Heart left ventricle (tissue), 16 donors: ENCODE data around the gene ASCL5. TPM values are rescaled to one million over a fixed set of nuclear protein-coding genes. Genes with fewer than 3 reads are reported as not detected.
A peak's percentile ranks its signal among the peaks of the same experiment; 100 is the strongest.

Experiments used
- ATAC-seq, 4 donors: fragments of 200-7000 bp; cut with Tn5 transposase; one replicate each; pipeline ENCODE4 v1.9.1; 2020 to 2022; ENCODE audit warnings: moderate library complexity in 4 of 4, mild to moderate bottlenecking in 3 of 4, moderate number of reproducible peaks in 1 of 4
- DNase-seq, 5 donors: peaks; one replicate each; pipeline ENCODE4 v3.0.0-alpha.2; 2020
- H3K27ac ChIP-seq, 12 donors: fragments of 200-600 bp; sonication (generic) in 4 of 12; one replicate each; pipeline versions ENCODE4 v1.5.0 to v1.8.0; 2016 to 2022; ENCODE audit warnings: mild to moderate bottlenecking in 2 of 12
- H3K27me3 ChIP-seq, 9 donors: fragments of 200-600 bp; sonication (generic) in 2 of 9; one replicate each; pipeline versions ENCODE4 v1.5.1 to v1.8.0; 2016 to 2022; ENCODE audit warnings: mild to moderate bottlenecking in 3 of 9
- H3K36me3 ChIP-seq, 9 donors: fragments of 200-600 bp; sonication (generic) in 2 of 9; one replicate each; pipeline versions ENCODE4 v1.5.0 to v1.8.0; 2018 to 2022; ENCODE audit warnings: mild to moderate bottlenecking in 2 of 9
- H3K4me1 ChIP-seq, 12 donors: fragments of 200-600 bp; sonication (generic) in 4 of 12; one replicate each; pipeline versions ENCODE4 v1.5.0 to v1.8.0; 2016 to 2022; ENCODE audit warnings: mild to moderate bottlenecking in 3 of 12
- H3K4me3 ChIP-seq, 12 donors: fragments of 200-600 bp; sonication (generic) in 4 of 12; one replicate each; pipeline versions ENCODE4 v1.5.0 to v1.8.0; 2017 to 2022; ENCODE audit warnings: mild to moderate bottlenecking in 9 of 12, moderate library complexity in 4 of 12
- H3K9me3 ChIP-seq, 12 donors: fragments of 200-600 bp; sonication (generic) in 4 of 12; one replicate each; pipeline versions ENCODE4 v1.5.0 to v1.8.0; 2016 to 2022; ENCODE audit warnings: mild to moderate bottlenecking in 1 of 12
- POLR2A ChIP-seq, 2 donors: fragments of 450-650 bp; IDR thresholded peaks; one replicate each; pipeline ENCODE4 v1.6.1; 2017; ENCODE audit warnings: antibody characterized with exemption in 2 of 2, mild to moderate bottlenecking in 2 of 2, moderate library complexity in 2 of 2
- WGBS, 4 donors: extraction: QIAGEN DNeasy Blood & Tissue Kit in 2 of 4; methylation state at CpG; one replicate each; pipeline versions ENCODE4 v1.1.5 to v1.1.7; 2013 to 2018; 5-methylcytosine and 5-hydroxymethylcytosine counted together
- intact Hi-C, 10 donors: fragments of 100-400 bp; cut with DNase I; formaldehyde crosslinking; loops; one replicate each; pipeline versions ENCODE4 v1.11.1 to v1.14.2; 2022
- polyA plus RNA-seq, 2 donors: library from polyadenylated mRNA; stranded (reverse); fragments of 200-250 nt; gene quantifications; one replicate each; pipeline ENCODE4 v1.2.3, GENCODE V29; 2013
- total RNA-seq, 9 donors: library from RNA; depleted of rRNA in 2 of 9; stranded (reverse); fragments of >200 nt in 2 of 9; fragmentation: NEBNext Ultra II Directional in 3 of 9; extraction: Animal tissue kit (Norgen Biotek cat#: 25700) in 3 of 9; gene quantifications; one replicate each; pipeline versions ENCODE4 v1.1.0 to v1.2.4, GENCODE V29; 2016 to 2023
- TF ChIP-seq, protein P1 (sequence below), 12 donors: fragments of 200-600 bp; sonication (generic) in 4 of 12; IDR thresholded peaks; one replicate each; pipeline versions ENCODE4 v1.5.0 to v1.8.0; 2018 to 2022; ENCODE audit warnings: antibody characterized with exemption in 12 of 12, mild to moderate bottlenecking in 5 of 12
- donor health status: ischemic (EF 13 %, LVEDD 7.1; RV severe dilation, severe dysfunction).
- donor health status: healthy with polysubstance abuse.
- donor health status: DM: no; HTN: yes; CAD: no.
- donor health status: DM: no; HTN: no; CAD: no.
- donor health status: ischemic (EF 25% LVEDD 6.9; RV normal size, moderate dysfunction).
- donor health status: ischemic (EF 25% LVEDD 5.7; RV mildly dilated, moderate dysfunction).
- donor health status: healthy.
- donor health status: DM: yes; HTN: yes; CAD: no.
- donor health status: ischemic (EF 35%, LVEDD 5.7; RV mildly dilated, moderate dysfunction).
- donor health status: nonischemic (EF 11% LVEDD 7.7; RV severe dilation, severe dysfunction).
- donor health status: DM: yes; HTN: yes; CAD: no.
- donor health status: PGD.
- donor health status: ischemic (EF 29% LVEDD 5.4; RV normal size, mild dysfunction).
- donor health status: nonischemic (EF 23%, LVEDD 6.1; RV moderate dilation, normal function).

Gene ASCL5
- total and polyA plus RNA-seq, 11 donors = not detected

DNA sequence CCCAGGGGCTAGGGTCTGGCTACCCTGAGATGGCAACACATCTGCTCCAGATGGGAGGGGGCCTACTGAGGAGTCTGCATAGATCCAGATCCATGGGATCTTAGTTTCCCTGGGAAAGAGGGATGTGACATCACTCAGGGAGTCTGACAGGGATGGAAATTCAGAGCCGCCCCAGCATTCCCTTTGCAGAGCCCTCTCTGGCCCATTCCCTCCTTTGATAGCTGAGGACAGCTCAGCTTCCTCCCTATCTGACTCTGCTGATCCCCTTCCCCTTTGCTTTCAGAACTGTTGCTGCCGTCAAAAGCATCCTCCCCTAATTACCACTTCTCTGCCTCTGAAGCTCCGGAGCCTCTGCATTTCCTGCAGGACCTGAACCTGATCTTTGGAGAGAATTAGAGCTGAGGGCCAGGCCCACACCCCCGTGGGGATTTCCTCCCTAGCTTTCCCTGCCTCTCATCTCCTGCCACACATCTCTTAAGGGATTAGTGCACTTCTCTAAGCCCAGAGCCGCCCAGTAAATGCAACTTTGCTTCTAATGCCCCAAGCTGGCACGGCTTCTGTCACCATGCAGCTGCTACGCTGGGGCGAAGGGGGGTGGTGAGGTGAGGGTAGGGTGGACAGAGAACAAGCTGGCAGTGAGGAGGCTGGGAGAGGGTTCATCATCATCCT lies 9.5 kb upstream of the ASCL5 start:
- Histone ChIP-seq H3K27ac (peak overlapping the region in 1 of 12 donors; percentile 75), H3K4me3 (no peak overlapping the region), H3K9me3 (no peaks in the 10 kb centered on the region), H3K36me3 (peaks cover 0 to 60% (median 37%) of the 10 kb centered on the region in 9 donors), H3K4me1 (peaks cover 0 to 21% (median 0%) of the 10 kb centered on the region in 12 donors), H3K27me3 (no peaks in the 10 kb centered on the region)
- no peak for DNase-seq
- 79 to 84% (median 81%) methylated on average over 8 of the region's 8 CpGs for WGBS, 4 donors
- no peak for ATAC-seq
- TF ChIP-seq, protein P1, sequence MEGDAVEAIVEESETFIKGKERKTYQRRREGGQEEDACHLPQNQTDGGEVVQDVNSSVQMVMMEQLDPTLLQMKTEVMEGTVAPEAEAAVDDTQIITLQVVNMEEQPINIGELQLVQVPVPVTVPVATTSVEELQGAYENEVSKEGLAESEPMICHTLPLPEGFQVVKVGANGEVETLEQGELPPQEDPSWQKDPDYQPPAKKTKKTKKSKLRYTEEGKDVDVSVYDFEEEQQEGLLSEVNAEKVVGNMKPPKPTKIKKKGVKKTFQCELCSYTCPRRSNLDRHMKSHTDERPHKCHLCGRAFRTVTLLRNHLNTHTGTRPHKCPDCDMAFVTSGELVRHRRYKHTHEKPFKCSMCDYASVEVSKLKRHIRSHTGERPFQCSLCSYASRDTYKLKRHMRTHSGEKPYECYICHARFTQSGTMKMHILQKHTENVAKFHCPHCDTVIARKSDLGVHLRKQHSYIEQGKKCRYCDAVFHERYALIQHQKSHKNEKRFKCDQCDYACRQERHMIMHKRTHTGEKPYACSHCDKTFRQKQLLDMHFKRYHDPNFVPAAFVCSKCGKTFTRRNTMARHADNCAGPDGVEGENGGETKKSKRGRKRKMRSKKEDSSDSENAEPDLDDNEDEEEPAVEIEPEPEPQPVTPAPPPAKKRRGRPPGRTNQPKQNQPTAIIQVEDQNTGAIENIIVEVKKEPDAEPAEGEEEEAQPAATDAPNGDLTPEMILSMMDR (IDR thresholded peaks at IDR 0.05) = no peak
- no peak for TF ChIP-seq POLR2A (IDR thresholded peaks at IDR 0.05)
- intact Hi-C loops = no loop called here

DNA sequence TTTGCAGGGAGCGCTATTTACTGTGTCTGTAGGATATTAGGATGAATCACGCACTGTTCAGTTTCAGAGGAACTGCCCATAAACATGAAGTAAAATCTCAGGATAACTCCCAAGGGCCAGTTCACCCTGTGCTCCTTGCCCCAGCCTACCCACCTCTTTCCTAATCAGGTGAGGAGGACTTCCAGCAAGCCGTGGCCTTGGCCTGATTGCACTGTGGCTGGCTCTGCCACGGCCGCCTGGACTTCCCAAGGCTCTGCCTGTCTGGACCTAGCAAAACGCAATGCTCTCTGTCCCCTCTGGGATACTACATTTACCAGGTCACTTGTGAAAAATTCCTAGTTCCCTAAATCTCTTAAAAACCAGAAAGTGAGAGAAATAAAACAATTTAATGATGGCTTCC lies 7.4 kb upstream of the ASCL5 start:
- WGBS, 4 donors = 90 to 98% (median 95%) methylated on average over 6 of the region's 6 CpGs
- DNase-seq = no peak
- intact Hi-C loops = loop anchor here in 1 of 10 donors (2.0 kb wide), 1 partner anchor 56 kb away; no protein-coding TSS in a partner anchor
- no peak for ATAC-seq
- no peak overlapping the region for H3K27ac ChIP-seq
- peaks cover 0 to 21% (median 0%) of the 10 kb centered on the region in 12 donors for H3K4me1 ChIP-seq
- no peak for TF ChIP-seq POLR2A (IDR thresholded peaks at IDR 0.05)
- TF ChIP-seq, protein P1 (IDR thresholded peaks at IDR 0.05) = no peak
- H3K9me3 ChIP-seq = no peaks in the 10 kb centered on the region
- H3K36me3 ChIP-seq = peaks cover 0 to 39% (median 19%) of the 10 kb centered on the region in 9 donors
- no peak overlapping the region for H3K4me3 ChIP-seq
- no peaks in the 10 kb centered on the region for H3K27me3 ChIP-seq

DNA sequence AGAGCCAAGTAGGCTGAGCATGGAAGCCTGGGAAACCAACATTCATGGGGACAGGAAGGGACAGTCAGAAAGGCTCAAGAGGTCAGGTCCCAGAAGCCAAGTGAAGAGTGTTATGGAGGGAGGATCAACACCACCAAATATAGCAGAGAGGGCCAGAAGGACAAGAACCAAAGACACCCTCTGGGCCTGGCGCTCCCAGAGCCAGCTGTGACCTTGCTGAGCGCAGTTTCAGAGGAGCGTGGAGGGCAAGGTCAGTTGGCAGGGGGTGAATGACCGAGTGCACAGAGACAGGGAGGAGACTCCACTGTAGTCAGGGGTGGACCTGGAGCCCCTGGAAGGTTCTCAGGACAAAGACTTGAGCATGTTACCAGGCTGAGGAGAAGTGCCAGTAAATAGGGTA lies 4.4 kb upstream of the ASCL5 start:
- no peaks in the 10 kb centered on the region for H3K4me1 ChIP-seq
- H3K36me3 ChIP-seq = peaks cover 0 to 26% (median 17%) of the 10 kb centered on the region in 9 donors
- TF ChIP-seq POLR2A (IDR thresholded peaks at IDR 0.05) = no peak
- no peak overlapping the region for H3K4me3 ChIP-seq
- no peaks in the 10 kb centered on the region for H3K9me3 ChIP-seq
- intact Hi-C loops = no loop called here
- peak in 1 of 5 donors; percentile 48 for DNase-seq
- peak in 1 of 4 donors; percentile 10 for ATAC-seq
- 65 to 92% (median 75%) methylated on average over 4 of the region's 4 CpGs for WGBS, 4 donors
- H3K27me3 ChIP-seq = no peaks in the 10 kb centered on the region
- no peak overlapping the region for H3K27ac ChIP-seq

DNA sequence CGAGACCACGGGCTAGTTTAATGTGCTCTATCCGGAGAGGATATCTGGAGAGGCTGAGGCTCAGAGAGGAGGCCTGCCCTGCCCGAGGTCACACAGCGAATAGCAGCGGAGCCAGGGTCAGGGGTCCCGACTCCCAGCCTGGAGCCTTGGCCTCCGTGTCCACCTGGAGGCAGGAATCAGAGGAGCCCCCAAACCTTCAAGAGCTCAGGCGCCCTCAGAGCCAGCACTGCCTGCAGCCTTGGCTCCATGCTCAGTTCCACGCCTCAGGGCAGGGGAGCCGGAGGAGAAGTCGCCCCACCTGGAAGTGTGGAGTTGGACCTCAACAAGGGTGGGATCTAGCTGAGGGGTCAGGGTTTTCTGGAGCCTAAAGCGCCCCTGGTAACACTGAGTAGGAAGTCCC lies 2.0 kb upstream of the ASCL5 start:
- peaks cover 0 to 7% (median 0%) of the 10 kb centered on the region in 9 donors for H3K27me3 ChIP-seq
- 93 to 96% (median 95%) methylated on average over 9 to 13 of the region's 13 CpGs for WGBS, 4 donors
- peaks cover 0 to 2% (median 0%) of the 10 kb centered on the region in 9 donors for H3K36me3 ChIP-seq
- no peaks in the 10 kb centered on the region for H3K9me3 ChIP-seq
- no peak overlapping the region for H3K4me3 ChIP-seq
- no peak overlapping the region for H3K27ac ChIP-seq
- ATAC-seq (no peak), DNase-seq (no peak)
- no peak for TF ChIP-seq POLR2A (IDR thresholded peaks at IDR 0.05)
- TF ChIP-seq, protein P1 (IDR thresholded peaks at IDR 0.05) = no peak
- H3K4me1 ChIP-seq = no peaks in the 10 kb centered on the region
- intact Hi-C loops = no loop called here
